ENCODE results near the gene DCDC2B.
"Not testable (repeated sequence)": the region's sequence is repeated elsewhere in the genome, so short reads cannot be mapped to it uniquely, and the experiment has no call there.

DCDC2B gene

GRCh38 chr1:32256473-32257226 is 47.8 kb downstream of the DCDC2B start:
- H3K9me3 ChIP-seq, result no peaks in the 10 kb centered on the region
- H3K4me1 ChIP-seq, result no peaks in the 10 kb centered on the region
- DNase-seq, result no peak
- TF ChIP-seq CTCF (IDR thresholded peaks at IDR 0.05; ENCODE audit: low read depth, low read length), result no peak
- no peaks in the 10 kb centered on the region for H3K27me3 ChIP-seq
- H3K36me3 ChIP-seq, result no peaks in the 10 kb centered on the region
- no peak overlapping the region for H3K4me3 ChIP-seq (ENCODE audit: low read depth, low read length)

- Histone ChIP-seq H3K36me3 (no peaks in the 10 kb centered on the region), H3K9me3 (no peaks in the 10 kb centered on the region), H3K4me3 (ENCODE audit: low read depth, low read length) (no peak overlapping the region), H3K27me3 (no peaks in the 10 kb centered on the region), H3K4me1 (no peaks in the 10 kb centered on the region)
- no peak for TF ChIP-seq CTCF (IDR thresholded peaks at IDR 0.05; ENCODE audit: low read depth, low read length)
- no peak for DNase-seq
Measured at GRCh38 chr1:32257227-32257508, 48.3 kb downstream of the DCDC2B start.

- H3K9me3 ChIP-seq, result not testable (repeated sequence)
Measured at GRCh38 chr1:32263236-32263593, 54.3 kb downstream of the DCDC2B start.

GRCh38 chr1:32263744-32264143 is 54.9 kb downstream of the DCDC2B start:
- no peaks in the 10 kb centered on the region for H3K9me3 ChIP-seq
- H3K27me3 ChIP-seq, result no peaks in the 10 kb centered on the region
- no peak for DNase-seq
- no peaks in the 10 kb centered on the region for H3K36me3 ChIP-seq
- no peak for TF ChIP-seq CTCF (IDR thresholded peaks at IDR 0.05; ENCODE audit: low read depth, low read length)
- no peaks in the 10 kb centered on the region for H3K4me1 ChIP-seq
- H3K4me3 ChIP-seq (ENCODE audit: low read depth, low read length), result no peak overlapping the region

More at GRCh38 chr1:32263236-32263593, 54.3 kb downstream of the DCDC2B start:
- not testable (repeated sequence) for H3K36me3 ChIP-seq; H3K4me1 ChIP-seq; H3K27me3 ChIP-seq; H3K4me3 ChIP-seq (ENCODE audit: low read depth, low read length); DNase-seq

Data from BE2C (cell line).